Gastrocnemius medialis (tissue), 4 donors: ENCODE data around the gene CPLX1.

Source experiments
- CTCF ChIP-seq, 5 experiments: fragments of 450-650 bp in 3 of 5; fragments of 200-600 bp in 2 of 5; sonication (generic) in 2 of 5; IDR thresholded peaks in 4 of 5; conservative IDR thresholded peaks in 1 of 5; 1 replicate in 4 of 5; 2 replicates in 1 of 5; pipeline ENCODE4 v1.5.1; 2016 to 2019; ENCODE audit warnings: antibody characterized with exemption in 5 of 5, mild to moderate bottlenecking in 3 of 5, moderate library complexity in 3 of 5
- POLR2A ChIP-seq, 2 donors: fragments of 450-650 bp; IDR thresholded peaks; one replicate each; pipeline ENCODE4 v1.6.1; 2017; ENCODE audit warnings: antibody characterized with exemption in 2 of 2, mild to moderate bottlenecking in 2 of 2, moderate library complexity in 2 of 2

- TF ChIP-seq CTCF (IDR thresholded peaks at IDR 0.05 in 4 of 5, conservative IDR thresholded peaks at IDR 0.05 in 1 of 5) (no peak), POLR2A (IDR thresholded peaks at IDR 0.05) (no peak)
These were observed 90.3 kb downstream of the CPLX1 start for GRCh38 chr4:735583-735982.
